Activated CD4-positive, alpha-beta T cell treated with anti-CD3 and anti-CD28 coated beads for 36 hours (primary cell): ENCODE data around the gene MYOC. TPM values are rescaled to one million over a fixed set of nuclear protein-coding genes. Genes with fewer than 3 reads are reported as not detected.
"Not testable (repeated sequence)": the region's sequence is repeated elsewhere in the genome, so short reads cannot be mapped to it uniquely, and the experiment has no call there.

Experiments used
- ATAC-seq: fragments of 200-7000 bp; cut with Tn5 transposase; one replicate; pipeline ENCODE4 v1.10.0; 2021; ENCODE audit warnings: mild to moderate bottlenecking, moderate library complexity
- CTCF ChIA-PET: fragments of 350-600 bp; sonication (Branson Sonifier 250); formaldehyde crosslinking; loops from one replicate; lab custom pipeline; 2021; ENCODE audit warnings: antibody characterized with exemption; lab: Charles Lee
- POLR2A ChIA-PET: fragments of 350-600 bp; sonication (Branson Sonifier 250); formaldehyde crosslinking; loops from one replicate; lab custom pipeline; 2021; ENCODE audit warnings: antibody characterized with exemption, inconsistent platforms; lab: Charles Lee
- DNase-seq: peaks from one replicate; pipeline ENCODE4 v3.0.0-alpha.2; 2020
- H3K27ac Mint-ChIP-seq: one replicate; pipeline ENCODE4 v1.8.0; 2021; ENCODE audit warnings: mixed read lengths
- H3K27me3 Mint-ChIP-seq: one replicate; pipeline ENCODE4 v1.8.0; 2021; ENCODE audit warnings: mixed read lengths
- H3K36me3 Mint-ChIP-seq: one replicate; pipeline ENCODE4 v1.8.0; 2021; ENCODE audit warnings: low read depth, mixed read lengths
- H3K4me1 Mint-ChIP-seq: one replicate; pipeline ENCODE4 v1.8.0; 2021; ENCODE audit warnings: mixed read lengths
- H3K4me3 Mint-ChIP-seq: one replicate; pipeline ENCODE4 v1.8.0; 2021; ENCODE audit warnings: mild to moderate bottlenecking, moderate library complexity, mixed read lengths
- H3K9me3 Mint-ChIP-seq: one replicate; pipeline ENCODE4 v1.8.0; 2021; ENCODE audit warnings: low read depth, mixed read lengths
- intact Hi-C, 2 experiments: fragments of 100-400 bp; cut with DNase I in 1 of 2; cut with micrococcal nuclease in 1 of 2; formaldehyde crosslinking; loops; one replicate each; pipeline versions ENCODE4 v1.14.2 to v1.15.1; 2022 to 2024; cut with DNase I, micrococcal nuclease
- total RNA-seq, 2 experiments: library from RNA; stranded (reverse); gene quantifications; one replicate each; pipeline ENCODE4 v1.2.3, GENCODE V29; 2021

MYOC gene
- total RNA-seq, 2 experiments from 2014 or later, result not detected

- H3K27me3 Mint-ChIP-seq, result no peaks in the 10 kb centered on the region
- H3K27ac Mint-ChIP-seq, result no peak overlapping the region
- intact Hi-C loops, result no loop called here
- no peaks in the 10 kb centered on the region for H3K9me3 Mint-ChIP-seq
- DNase-seq (no peak), ATAC-seq (no peak)
- H3K4me1 Mint-ChIP-seq, result no peaks in the 10 kb centered on the region
- CTCF ChIA-PET, result no interaction called here
- H3K4me3 Mint-ChIP-seq, result no peak overlapping the region
- H3K36me3 Mint-ChIP-seq, result peaks cover 9% of the 10 kb centered on the region
- POLR2A ChIA-PET, result no interaction called here
Measured at GRCh38 chr1:171600862-171601261, 51.6 kb downstream of the MYOC start.

GRCh38 chr1:171600310-171600709 is 52.2 kb downstream of the MYOC start:
- POLR2A ChIA-PET, H3K27ac Mint-ChIP-seq, intact Hi-C loops, H3K36me3 Mint-ChIP-seq, H3K4me3 Mint-ChIP-seq, H3K27me3 Mint-ChIP-seq, H3K4me1 Mint-ChIP-seq, ATAC-seq, DNase-seq, H3K9me3 Mint-ChIP-seq: not testable (repeated sequence)
- CTCF ChIA-PET, result interaction anchor here (0.8 kb wide), 1 partner anchor 491 kb away, joined by 3 read pairs; no protein-coding TSS in a partner anchor

- no peaks in the 10 kb centered on the region for H3K27me3 Mint-ChIP-seq
- ChIA-PET POLR2A (no interaction called here), CTCF (no interaction called here)
- DNase-seq, result no peak
- no peaks in the 10 kb centered on the region for H3K4me1 Mint-ChIP-seq
- intact Hi-C loops, result loop anchor here in 1 of 2 experiments (5.0 kb wide), 2 partner anchors 50 to 195 kb away; no protein-coding TSS in a partner anchor
- H3K4me3 Mint-ChIP-seq, result no peak overlapping the region
- no peaks in the 10 kb centered on the region for H3K9me3 Mint-ChIP-seq
- no peak for ATAC-seq
- H3K27ac Mint-ChIP-seq, result no peak overlapping the region
- peaks cover 26% of the 10 kb centered on the region for H3K36me3 Mint-ChIP-seq
Measured at GRCh38 chr1:171597203-171597602, 55.3 kb downstream of the MYOC start.

- Mint-ChIP-seq H3K4me3 (no peak overlapping the region), H3K4me1 (no peaks in the 10 kb centered on the region), H3K36me3 (peaks cover 29% of the 10 kb centered on the region), H3K9me3 (no peaks in the 10 kb centered on the region), H3K27ac (no peak overlapping the region), H3K27me3 (no peaks in the 10 kb centered on the region)
- intact Hi-C loops, result loop anchor here in 1 of 2 experiments (5.0 kb wide), 2 partner anchors 51 to 196 kb away; no protein-coding TSS in a partner anchor
- DNase-seq, result no peak
- no peak for ATAC-seq
- CTCF ChIA-PET, result interaction anchor here (1.4 kb wide), 1 partner anchor 64 kb away, joined by 4 read pairs; no protein-coding TSS in a partner anchor
- POLR2A ChIA-PET, result no interaction called here
Measured at GRCh38 chr1:171596705-171597104, 55.8 kb downstream of the MYOC start.

- no peaks in the 10 kb centered on the region for H3K4me1 Mint-ChIP-seq
Measured at GRCh38 chr1:171596119-171596518, 56.4 kb downstream of the MYOC start.

GRCh38 chr1:171595324-171595723 is 57.2 kb downstream of the MYOC start:
- ATAC-seq (peak; percentile 39), DNase-seq (no peak)
- ChIA-PET POLR2A (no interaction called here), CTCF (interaction anchor here (1.4 kb wide), 1 partner anchor 62 kb away, joined by 4 read pairs; no protein-coding TSS in a partner anchor)
- Mint-ChIP-seq H3K36me3 (peaks cover 42% of the 10 kb centered on the region), H3K4me1 (no peaks in the 10 kb centered on the region), H3K9me3 (no peaks in the 10 kb centered on the region), H3K27me3 (no peaks in the 10 kb centered on the region), H3K4me3 (no peak overlapping the region), H3K27ac (no peak overlapping the region)
- intact Hi-C loops, result loop anchor here in 1 of 2 experiments (5.0 kb wide), 2 partner anchors 52 to 197 kb away; no protein-coding TSS in a partner anchor

More at GRCh38 chr1:171596119-171596518, 56.4 kb downstream of the MYOC start:
- CTCF ChIA-PET, result interaction anchor here (1.4 kb wide), 1 partner anchor 63 kb away, joined by 4 read pairs; no protein-coding TSS in a partner anchor
- ATAC-seq (no peak), DNase-seq (no peak)
- intact Hi-C loops, result loop anchor here in 1 of 2 experiments (5.0 kb wide), 2 partner anchors 51 to 196 kb away; no protein-coding TSS in a partner anchor
- POLR2A ChIA-PET, result no interaction called here
- H3K36me3 Mint-ChIP-seq, result peaks cover 35% of the 10 kb centered on the region
- H3K4me3 Mint-ChIP-seq, result no peak overlapping the region
- H3K27ac Mint-ChIP-seq, result no peak overlapping the region
- H3K27me3 Mint-ChIP-seq, result no peaks in the 10 kb centered on the region
- H3K9me3 Mint-ChIP-seq, result no peaks in the 10 kb centered on the region

GRCh38 chr1:171590022-171590421 is 62.5 kb downstream of the MYOC start:
- Mint-ChIP-seq H3K4me3 (no peak overlapping the region), H3K27ac (peak overlapping the region; percentile 43), H3K36me3 (peaks cover 64% of the 10 kb centered on the region), H3K9me3 (no peaks in the 10 kb centered on the region), H3K27me3 (no peaks in the 10 kb centered on the region), H3K4me1 (peaks cover 14% of the 10 kb centered on the region)
- intact Hi-C loops, result no loop called here
- POLR2A ChIA-PET, result interaction anchor here (0.6 kb wide), 1 partner anchor 416 kb away, joined by 3 read pairs; no protein-coding TSS in a partner anchor
- DNase-seq (no peak), ATAC-seq (peak; percentile 63)
- CTCF ChIA-PET, result interaction anchor here (1.7 kb wide), 1 partner anchor 105 kb away, joined by 6 read pairs; the partner anchor contains the start of gene PRRC2C

- intact Hi-C loops, result no loop called here
- POLR2A ChIA-PET, result no interaction called here
- ATAC-seq (no peak), DNase-seq (no peak)
- CTCF ChIA-PET, result interaction anchor here (0.9 to 1.8 kb wide), 2 partner anchors 34 to 56 kb away, joined by 3 to 4 read pairs; partner anchors contain the start of gene MYOCOS
- H3K27me3 Mint-ChIP-seq, result no peaks in the 10 kb centered on the region
- H3K27ac Mint-ChIP-seq, result no peak overlapping the region
- no peak overlapping the region for H3K4me3 Mint-ChIP-seq
- peaks cover 14% of the 10 kb centered on the region for H3K4me1 Mint-ChIP-seq
- no peaks in the 10 kb centered on the region for H3K9me3 Mint-ChIP-seq
- H3K36me3 Mint-ChIP-seq, result peaks cover 69% of the 10 kb centered on the region
Measured at GRCh38 chr1:171588230-171588629, 64.3 kb downstream of the MYOC start.

- intact Hi-C loops, result no loop called here
- ChIA-PET POLR2A (no interaction called here), CTCF (no interaction called here)
- H3K4me1 Mint-ChIP-seq, result peaks cover 23% of the 10 kb centered on the region
- no peak overlapping the region for H3K27ac Mint-ChIP-seq
- no peak for DNase-seq
- H3K4me3 Mint-ChIP-seq, result no peak overlapping the region
- ATAC-seq, result no peak
- H3K36me3 Mint-ChIP-seq, result peaks cover 60% of the 10 kb centered on the region
- H3K27me3 Mint-ChIP-seq, result no peaks in the 10 kb centered on the region
- H3K9me3 Mint-ChIP-seq, result no peaks in the 10 kb centered on the region
Measured at GRCh38 chr1:171585715-171586114, 66.8 kb downstream of the MYOC start.

Other genes starting within 250 kb of the MYOC start
- gene PRRC2C, start 167.2 kb downstream of the MYOC start, total RNA-seq, result 100 to 1,000 TPM; 233 to 351 TPM
- gene MYOCOS, start 30.4 kb downstream of the MYOC start, total RNA-seq, result not detected
- gene VAMP4, start 89.4 kb upstream of the MYOC start, total RNA-seq, result 10 to 100 TPM in 1 of 2 experiments, 1 to 10 TPM in 1; 9.7 to 11.6 TPM
- gene METTL13, start 129.0 kb upstream of the MYOC start, total RNA-seq, result 10 to 100 TPM; 41.1 to 52.9 TPM
- 1 to 10 TPM; 1.1 to 1.4 TPM for gene DNM3, start 188.8 kb upstream of the MYOC start, total RNA-seq